Thyroid gland (tissue), 4 donors: ENCODE data around the gene RPL3. TPM values are rescaled to one million over a fixed set of nuclear protein-coding genes. Genes with fewer than 3 reads are reported as not detected.

Experiments
- DNase-seq, 2 donors: peaks; one replicate each; pipeline ENCODE4 v3.0.0-alpha.2; 2019
- H3K27ac ChIP-seq, 3 donors: fragments of 200-600 bp; sonication (generic); 1 replicate in 2 of 3; 2 replicates in 1 of 3; pipeline ENCODE4 v1.5.1; 2016 to 2019; ENCODE audit warnings: mild to moderate bottlenecking in 1 of 3, moderate library complexity in 1 of 3
- H3K27me3 ChIP-seq: fragments of 200-600 bp; sonication (generic); one replicate; pipeline ENCODE4 v1.5.1; 2019
- H3K36me3 ChIP-seq, 2 donors: fragments of 200-600 bp; sonication (generic); one replicate each; pipeline ENCODE4 v1.5.1; 2016 to 2019
- H3K4me1 ChIP-seq, 2 donors: fragments of 200-600 bp; sonication (generic); one replicate each; pipeline ENCODE4 v1.5.1; 2017 to 2019
- H3K4me3 ChIP-seq, 3 donors: fragments of 200-600 bp; sonication (generic); replicated peaks in 1 of 3; 1 replicate in 2 of 3; 2 replicates in 1 of 3; pipeline ENCODE4 v1.5.1; 2016; ENCODE audit warnings: mild to moderate bottlenecking in 1 of 3
- H3K9me3 ChIP-seq: fragments of 200-600 bp; sonication (generic); one replicate; pipeline ENCODE4 v1.5.1; 2017
- CTCF ChIP-seq, 6 experiments: fragments of 200-600 bp in 3 of 6; fragments of 450-650 bp in 3 of 6; sonication (generic) in 3 of 6; IDR thresholded peaks; one replicate each; pipeline ENCODE4 v1.5.1; 2016 to 2019; ENCODE audit warnings: antibody characterized with exemption in 6 of 6, mild to moderate bottlenecking in 2 of 6, inconsistent platforms in 1 of 6, moderate library complexity in 1 of 6
- POLR2A ChIP-seq, 2 donors: fragments of 450-650 bp; IDR thresholded peaks; one replicate each; pipeline ENCODE4 v1.6.1; 2017; ENCODE audit warnings: antibody characterized with exemption in 2 of 2, mild to moderate bottlenecking in 2 of 2, moderate library complexity in 1 of 2
- WGBS, 2 donors: methylation state at CpG; one replicate each; pipeline ENCODE4 v1.1.5; 2017; 5-methylcytosine and 5-hydroxymethylcytosine counted together
- intact Hi-C: fragments of 100-400 bp; cut with DNase I; formaldehyde crosslinking; loops from one replicate; pipeline ENCODE4 v1.15.1; 2023
- total RNA-seq, 4 donors: library from RNA; depleted of rRNA; stranded (reverse); fragments of >200 nt; gene quantifications; one replicate each; pipeline ENCODE4 v1.2.3, GENCODE V29; 2016

The RPL3 gene
- 1,000 to 10,000 TPM; 1,451 to 2,031 (median 1,880) TPM for total RNA-seq

- peaks cover 34 to 39% of the 10 kb centered on the region in 2 donors for H3K36me3 ChIP-seq
- DNase-seq = peak; percentile 96
- intact Hi-C loops = loop anchor here (10.0 kb wide), 2 partner anchors 85 to 315 kb away; no protein-coding TSS in a partner anchor
- peaks cover 20 to 36% of the 10 kb centered on the region in 2 donors for H3K4me1 ChIP-seq
- peak within 1 kb of the TSS; percentile 48 to 71 (median 69) for H3K4me3 ChIP-seq
- H3K9me3 ChIP-seq = no peaks in the 10 kb centered on the region
- H3K27ac ChIP-seq = peak within 1 kb of the TSS; percentile 96 to 97 (median 96)
- 0 to 1% methylated on average over 44 to 46 of the region's 65 CpGs for WGBS, 2 donors
- no peaks in the 10 kb centered on the region for H3K27me3 ChIP-seq
- TF ChIP-seq POLR2A (IDR thresholded peaks at IDR 0.05) (peak; percentile 78 to 94), CTCF (IDR thresholded peaks at IDR 0.05) (peak in 3 of 6 experiments; percentile 22 to 31 (median 24))
Observed at GRCh38 chr22:39319284-39320022, at the start of gene RPL3. RPL3 (minus strand) TSS chr22:39319623; CDS start chr22:39319597, 26 bp downstream.

- H3K36me3 ChIP-seq = no peaks in the 10 kb centered on the region
- WGBS, 2 donors = 88 to 90% methylated on average over 6 of the region's 6 CpGs
- no peaks in the 10 kb centered on the region for H3K4me1 ChIP-seq
- TF ChIP-seq POLR2A (IDR thresholded peaks at IDR 0.05) = no peak
- no peak for TF ChIP-seq CTCF (IDR thresholded peaks at IDR 0.05)
- intact Hi-C loops = no loop called here
- H3K4me3 ChIP-seq = no peak overlapping the region
- no peaks in the 10 kb centered on the region for H3K27me3 ChIP-seq
- no peak for DNase-seq
- H3K9me3 ChIP-seq = no peaks in the 10 kb centered on the region
- H3K27ac ChIP-seq = no peak overlapping the region
Observed at GRCh38 chr22:39369186-39369585, 49.8 kb upstream of the RPL3 start.

- TF ChIP-seq CTCF (IDR thresholded peaks at IDR 0.05) (no peak), POLR2A (IDR thresholded peaks at IDR 0.05) (no peak)
- intact Hi-C loops = no loop called here
- 69 to 82% methylated on average over 9 of the region's 9 CpGs for WGBS, 2 donors
- no peak for DNase-seq
- H3K27me3 ChIP-seq = no peaks in the 10 kb centered on the region
- H3K4me1 ChIP-seq = no peaks in the 10 kb centered on the region
- H3K27ac ChIP-seq = no peak overlapping the region
- H3K9me3 ChIP-seq = no peaks in the 10 kb centered on the region
- no peaks in the 10 kb centered on the region for H3K36me3 ChIP-seq
- no peak overlapping the region for H3K4me3 ChIP-seq
Observed at GRCh38 chr22:39368461-39368911, 49.1 kb upstream of the RPL3 start.

- WGBS, 2 donors = 89 to 91% methylated on average over 9 of the region's 9 CpGs
- Histone ChIP-seq H3K9me3 (no peaks in the 10 kb centered on the region), H3K4me1 (no peaks in the 10 kb centered on the region), H3K27me3 (no peaks in the 10 kb centered on the region), H3K4me3 (no peak overlapping the region), H3K36me3 (no peaks in the 10 kb centered on the region), H3K27ac (no peak overlapping the region)
- intact Hi-C loops = no loop called here
- DNase-seq = no peak
- TF ChIP-seq POLR2A (IDR thresholded peaks at IDR 0.05) = no peak
- no peak for TF ChIP-seq CTCF (IDR thresholded peaks at IDR 0.05)
Observed at GRCh38 chr22:39367035-39367434, 47.6 kb upstream of the RPL3 start.

- Histone ChIP-seq H3K36me3 (no peaks in the 10 kb centered on the region), H3K27me3 (no peaks in the 10 kb centered on the region), H3K9me3 (no peaks in the 10 kb centered on the region), H3K27ac (no peak overlapping the region), H3K4me1 (peaks cover 0 to 5% of the 10 kb centered on the region in 2 donors), H3K4me3 (no peak overlapping the region)
- 90 to 91% methylated on average over 3 of the region's 3 CpGs for WGBS, 2 donors
- TF ChIP-seq POLR2A (IDR thresholded peaks at IDR 0.05) (no peak), CTCF (IDR thresholded peaks at IDR 0.05) (no peak)
- intact Hi-C loops = no loop called here
- no peak for DNase-seq
Observed at GRCh38 chr22:39365492-39365780, 46.0 kb upstream of the RPL3 start.
